ENCODE results near the gene GARRE1. TPM values are rescaled to one million over a fixed set of nuclear protein-coding genes. Genes with fewer than 3 reads are reported as not detected.

Gene GARRE1
- polyA plus RNA-seq, 3 donors: 1.1 to 6.2 (median 2.1) TPM

- no peaks in the 10 kb centered on the region for H3K36me3 ChIP-seq (replicated peaks in 1 of 2; ENCODE audit: control insufficient read depth in 1 of 2, insufficient read depth in 2 of 2, low read length in 2 of 2)
- peaks cover 4% of the 10 kb centered on the region for H3K4me1 Mint-ChIP-seq
- intact Hi-C loops (cut with micrococcal nuclease): no loop called here
- H2AFZ ChIP-seq (ENCODE audit: insufficient read depth, low read depth, low read length, poor library complexity, severe bottlenecking): no peak overlapping the region
- H3K9ac ChIP-seq (ENCODE audit: insufficient read depth, low read length, poor library complexity, severe bottlenecking): no peak overlapping the region
- DNase-seq: no peak
- peaks cover 0 to 3% (median 0%) of the 10 kb centered on the region in 7 donors for H3K9me3 Mint-ChIP-seq
- no peaks in the 10 kb centered on the region for H4K20me1 ChIP-seq (ENCODE audit: insufficient read depth, low read length)
- H3K27me3 ChIP-seq (ENCODE audit: control insufficient read depth in 2 of 2, insufficient read depth in 2 of 2, low read length in 2 of 2): peaks cover 14 to 37% of the 10 kb centered on the region in 2 donors
- H3K27ac Mint-ChIP-seq: no peak overlapping the region
- H3K9me3 ChIP-seq (replicated peaks in 1 of 2; ENCODE audit: control insufficient read depth in 1 of 2, insufficient read depth in 1 of 2, low read length in 2 of 2): no peaks in the 10 kb centered on the region
- H3K79me2 ChIP-seq (ENCODE audit: insufficient read depth, low read length): no peaks in the 10 kb centered on the region
- H3K4me1 ChIP-seq (ENCODE audit: control insufficient read depth in 1 of 2, insufficient read depth in 2 of 2, low read length in 2 of 2): peaks cover 5% of the 10 kb centered on the region in 2 donors
- H3K4me3 ChIP-seq (replicated peaks in 1 of 3; ENCODE audit: low read depth in 2 of 3, low read length in 3 of 3): no peak overlapping the region
- no peak overlapping the region for H3K27ac ChIP-seq (ENCODE audit: low read depth in 1 of 2, low read length in 2 of 2)
- H3K4me2 ChIP-seq (replicated peaks; ENCODE audit: extremely low read depth, low read length, poor library complexity, severe bottlenecking): no peak overlapping the region
- WGBS (ENCODE audit: insufficient coverage): no CpG with 5 or more reads among the region's 1 CpG
- peaks cover 0 to 1% of the 10 kb centered on the region in 2 donors for H3K36me3 Mint-ChIP-seq
- peak overlapping the region in 1 of 2 donors; percentile 35 for H3K4me3 Mint-ChIP-seq
- TF ChIP-seq CTCF (IDR thresholded peaks at IDR 0.05): no peak
- peaks cover 38 to 49% (median 46%) of the 10 kb centered on the region in 3 donors for H3K27me3 Mint-ChIP-seq (ENCODE audit: low read depth in 3 of 3)
Observed at GRCh38 chr19:34275705-34276104, 21.4 kb downstream of the GARRE1 start.

GRCh38 chr19:34276614-34277013, 22.3 kb downstream of the GARRE1 start:
- Histone ChIP-seq H2AFZ (ENCODE audit: insufficient read depth, low read depth, low read length, poor library complexity, severe bottlenecking) (no peak overlapping the region), H3K79me2 (ENCODE audit: insufficient read depth, low read length) (no peaks in the 10 kb centered on the region), H3K9ac (ENCODE audit: insufficient read depth, low read length, poor library complexity, severe bottlenecking) (no peak overlapping the region), H3K27ac (ENCODE audit: low read depth in 1 of 2, low read length in 2 of 2) (no peak overlapping the region), H3K36me3 (replicated peaks in 1 of 2; ENCODE audit: control insufficient read depth in 1 of 2, insufficient read depth in 2 of 2, low read length in 2 of 2) (no peaks in the 10 kb centered on the region), H4K20me1 (ENCODE audit: insufficient read depth, low read length) (no peaks in the 10 kb centered on the region), H3K4me3 (replicated peaks in 1 of 3; ENCODE audit: low read depth in 2 of 3, low read length in 3 of 3) (no peak overlapping the region), H3K9me3 (replicated peaks in 1 of 2; ENCODE audit: control insufficient read depth in 1 of 2, insufficient read depth in 1 of 2, low read length in 2 of 2) (no peaks in the 10 kb centered on the region), H3K4me1 (ENCODE audit: control insufficient read depth in 1 of 2, insufficient read depth in 2 of 2, low read length in 2 of 2) (no peaks in the 10 kb centered on the region), H3K27me3 (ENCODE audit: control insufficient read depth in 2 of 2, insufficient read depth in 2 of 2, low read length in 2 of 2) (peaks cover 14 to 37% of the 10 kb centered on the region in 2 donors), H3K4me2 (replicated peaks; ENCODE audit: extremely low read depth, low read length, poor library complexity, severe bottlenecking) (no peak overlapping the region)
- Mint-ChIP-seq H3K36me3 (no peaks in the 10 kb centered on the region), H3K4me3 (no peak overlapping the region), H3K9me3 (peaks cover 0 to 3% (median 2%) of the 10 kb centered on the region in 7 donors), H3K27ac (peak overlapping the region in 1 of 7 donors; percentile 64), H3K27me3 (ENCODE audit: low read depth in 3 of 3) (peaks cover 42 to 49% (median 47%) of the 10 kb centered on the region in 3 donors), H3K4me1 (peaks cover 2% of the 10 kb centered on the region)
- intact Hi-C loops (cut with micrococcal nuclease): no loop called here
- 98% methylated on average over 4 of the region's 4 CpGs for WGBS (ENCODE audit: insufficient coverage)
- DNase-seq: no peak
- TF ChIP-seq CTCF (IDR thresholded peaks at IDR 0.05): no peak
